Stomach (tissue), 4 donors: ENCODE measurements around the gene CHMP4A.

ENCODE experiments used
- CTCF ChIP-seq, 7 experiments: fragments of 450-650 bp in 4 of 7; fragments of 200-600 bp in 3 of 7; sonication (generic) in 3 of 7; IDR thresholded peaks; one replicate each; pipeline ENCODE4 v1.5.1; 2016 to 2019; ENCODE audit warnings: antibody characterized with exemption in 7 of 7, control low read depth in 2 of 7, mild to moderate bottlenecking in 1 of 7
- EP300 ChIP-seq: sonication (generic); formaldehyde crosslinking; IDR thresholded peaks from one replicate; pipeline ENCODE4 v1.6.1; 2017; ENCODE audit warnings: antibody characterized with exemption
- POLR2A ChIP-seq, 4 donors: fragments of 450-650 bp; IDR thresholded peaks; one replicate each; pipeline ENCODE4 v1.6.1; 2016; ENCODE audit warnings: antibody characterized with exemption in 4 of 4, control low read depth in 2 of 4, mild to moderate bottlenecking in 1 of 4, moderate library complexity in 1 of 4
- POLR2AphosphoS5 ChIP-seq, 3 donors: sonication (generic); formaldehyde crosslinking; IDR thresholded peaks; one replicate each; pipeline ENCODE4 v1.6.1; 2016; ENCODE audit warnings: antibody characterized with exemption in 3 of 3

GRCh38 chr14:24206260-24207103, 6.8 kb downstream of the CHMP4A start:
- TF ChIP-seq CTCF (IDR thresholded peaks at IDR 0.05) (no peak), POLR2A (IDR thresholded peaks at IDR 0.05) (no peak), POLR2AphosphoS5 (IDR thresholded peaks at IDR 0.05) (no peak), EP300 (no peak)
